Astrocyte of the spinal cord (primary cell): ENCODE measurements around the gene GASK1A.

Source experiments
- DNase-seq: peaks from one replicate; pipeline ENCODE4 v3.0.0; 2011; ENCODE audit warnings: low read depth, low spot score
- H3K4me3 ChIP-seq: 2 replicates; pipeline ENCODE4 v1.5.1; 2011; ENCODE audit warnings: low read depth, mild to moderate bottlenecking, low read length, moderate library complexity
- in situ Hi-C: cut with HindIII; loops from 2 replicates; pipeline ENCODE4 v1.10.0; 2017; ENCODE audit warnings: low sequenced_read_pairs
- TF ChIP-seq, protein P1 (sequence below): IDR thresholded peaks from 2 replicates; pipeline ENCODE4 v1.5.1; 2012; ENCODE audit warnings: low read depth, mild to moderate bottlenecking, low read length, inconsistent platforms

The GASK1A gene

DNA sequence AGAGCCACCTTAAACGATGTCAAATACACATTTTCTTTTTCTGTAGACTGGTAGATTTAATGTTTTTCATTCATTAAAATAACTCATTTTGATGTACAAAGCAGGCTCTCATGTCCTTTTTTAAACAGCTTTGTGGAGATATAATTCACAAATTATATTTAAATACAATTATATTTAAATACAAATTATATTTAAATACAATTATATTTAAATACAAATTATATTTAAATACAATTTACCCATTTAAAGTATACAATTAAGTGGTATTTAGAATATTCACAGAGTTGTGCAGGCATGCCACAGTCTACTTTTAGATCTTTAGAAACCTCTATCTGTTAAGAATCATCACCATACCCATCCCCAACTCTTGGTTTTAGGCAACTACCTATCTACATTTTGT is 36.4 kb upstream of the GASK1A start:
- no peak for DNase-seq
- TF ChIP-seq, protein P1, sequence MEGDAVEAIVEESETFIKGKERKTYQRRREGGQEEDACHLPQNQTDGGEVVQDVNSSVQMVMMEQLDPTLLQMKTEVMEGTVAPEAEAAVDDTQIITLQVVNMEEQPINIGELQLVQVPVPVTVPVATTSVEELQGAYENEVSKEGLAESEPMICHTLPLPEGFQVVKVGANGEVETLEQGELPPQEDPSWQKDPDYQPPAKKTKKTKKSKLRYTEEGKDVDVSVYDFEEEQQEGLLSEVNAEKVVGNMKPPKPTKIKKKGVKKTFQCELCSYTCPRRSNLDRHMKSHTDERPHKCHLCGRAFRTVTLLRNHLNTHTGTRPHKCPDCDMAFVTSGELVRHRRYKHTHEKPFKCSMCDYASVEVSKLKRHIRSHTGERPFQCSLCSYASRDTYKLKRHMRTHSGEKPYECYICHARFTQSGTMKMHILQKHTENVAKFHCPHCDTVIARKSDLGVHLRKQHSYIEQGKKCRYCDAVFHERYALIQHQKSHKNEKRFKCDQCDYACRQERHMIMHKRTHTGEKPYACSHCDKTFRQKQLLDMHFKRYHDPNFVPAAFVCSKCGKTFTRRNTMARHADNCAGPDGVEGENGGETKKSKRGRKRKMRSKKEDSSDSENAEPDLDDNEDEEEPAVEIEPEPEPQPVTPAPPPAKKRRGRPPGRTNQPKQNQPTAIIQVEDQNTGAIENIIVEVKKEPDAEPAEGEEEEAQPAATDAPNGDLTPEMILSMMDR = no peak
- in situ Hi-C loops = no loop called here
- H3K4me3 ChIP-seq = no peak overlapping the region

DNA sequence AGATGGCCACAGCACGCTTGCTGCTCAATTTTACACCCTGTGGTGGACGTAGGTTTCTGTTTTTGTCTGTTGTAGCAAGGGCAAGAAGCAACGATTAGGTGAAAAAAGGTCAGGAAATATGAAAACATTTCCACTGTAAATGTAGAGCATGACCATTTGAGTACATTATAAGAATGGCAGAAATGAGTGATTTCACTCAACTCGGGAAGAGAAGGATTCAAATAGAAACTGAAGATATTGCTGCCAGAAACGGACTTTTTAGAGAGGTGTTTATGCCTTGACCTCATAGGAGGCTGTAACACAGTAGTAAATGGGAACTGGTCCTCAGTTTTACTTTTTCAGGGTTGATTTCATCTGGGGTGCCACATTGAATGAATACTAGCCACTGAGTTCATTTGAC is 33.1 kb upstream of the GASK1A start:
- DNase-seq = no peak
- in situ Hi-C loops = no loop called here
- TF ChIP-seq, protein P1 = no peak
- H3K4me3 ChIP-seq = no peak overlapping the region

DNA sequence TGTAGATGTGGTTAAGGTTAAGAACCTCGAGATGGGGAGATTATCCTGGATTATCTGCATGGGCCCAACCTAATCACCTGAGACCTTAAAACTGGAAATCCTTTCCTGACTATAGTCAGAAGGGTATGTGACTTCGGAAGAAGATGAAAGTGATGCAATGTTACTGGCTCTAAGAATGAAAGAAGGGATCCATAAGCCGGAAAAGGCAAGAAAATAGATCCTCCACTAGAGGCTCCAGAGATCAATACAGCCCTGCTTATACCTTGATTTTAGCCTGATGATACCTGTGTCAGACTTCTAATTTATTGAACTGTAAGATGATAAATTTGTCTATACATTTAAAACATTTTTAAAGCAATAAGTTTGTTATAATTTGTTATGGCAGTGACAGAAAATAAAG is 21.5 kb upstream of the GASK1A start:
- no peak for DNase-seq
- TF ChIP-seq, protein P1 = peak; percentile 23
- no peak overlapping the region for H3K4me3 ChIP-seq
- in situ Hi-C loops = no loop called here

DNA sequence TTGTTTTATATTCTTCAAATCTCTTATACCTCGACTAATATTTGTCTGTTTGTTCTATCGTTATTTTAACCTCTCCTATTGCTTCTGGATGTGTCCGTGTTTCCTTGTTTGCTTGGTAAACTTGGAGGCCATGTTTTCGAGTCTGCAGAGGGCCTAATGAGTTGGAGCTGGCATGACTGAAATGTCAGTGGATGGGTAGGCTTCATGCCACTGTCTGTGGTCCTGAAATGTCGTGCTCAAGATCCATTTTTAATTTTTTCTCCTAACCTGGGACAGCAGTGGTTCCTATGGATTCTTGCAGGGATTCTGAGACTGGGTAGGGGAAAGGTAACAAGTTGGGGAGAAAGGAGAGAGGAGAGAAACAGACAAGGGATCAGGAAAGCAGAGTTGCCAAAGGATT is 18.8 kb upstream of the GASK1A start:
- DNase-seq = peak; percentile 5
- in situ Hi-C loops = no loop called here

DNA sequence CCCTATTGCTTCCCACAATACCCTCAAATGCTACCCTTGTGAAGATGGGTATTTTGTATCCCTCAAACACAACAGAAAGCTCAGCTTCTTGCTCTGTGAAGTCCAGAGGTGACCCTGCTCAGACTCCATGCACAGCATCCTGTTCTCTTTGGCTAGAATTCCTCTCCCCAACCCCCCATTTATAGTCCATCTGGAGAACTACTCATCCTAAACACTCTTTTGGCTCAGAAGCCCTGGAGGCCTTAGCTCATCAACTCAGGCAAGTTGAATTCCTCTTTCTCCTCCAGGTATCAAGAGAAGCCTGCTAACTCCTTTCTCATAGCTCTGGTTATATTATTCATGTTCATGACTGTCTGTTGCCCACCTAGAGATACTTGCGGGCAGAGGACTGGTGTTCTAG is 18.3 kb upstream of the GASK1A start:
- H3K4me3 ChIP-seq = no peak overlapping the region
- in situ Hi-C loops = no loop called here
- no peak for DNase-seq
- TF ChIP-seq, protein P1 = no peak

More for the DNA sequence above, 18.8 kb upstream of the GASK1A start:
- TF ChIP-seq, protein P1 = no peak
- no peak overlapping the region for H3K4me3 ChIP-seq

DNA sequence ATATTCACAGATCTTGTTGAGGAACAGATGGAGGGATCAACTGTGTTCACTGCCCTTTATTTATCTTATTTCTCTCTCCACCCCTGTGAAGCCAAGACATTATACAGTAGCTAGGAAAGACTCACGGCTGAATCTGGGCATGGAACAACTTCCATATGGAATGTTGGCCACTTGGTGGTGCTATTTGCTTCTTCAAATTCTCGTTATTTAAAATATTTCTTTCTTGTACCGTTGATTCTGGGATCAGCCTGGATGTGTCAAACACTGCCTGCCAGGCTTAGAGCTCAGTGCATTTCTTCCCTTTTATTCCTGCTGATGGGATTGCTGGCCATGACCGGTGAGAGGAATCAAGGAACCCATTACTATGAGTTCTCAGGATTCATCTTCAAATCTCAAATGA is 17.5 kb upstream of the GASK1A start:
- TF ChIP-seq, protein P1 = peak; percentile 52
- peak; percentile 51 for DNase-seq
- in situ Hi-C loops = no loop called here

DNA sequence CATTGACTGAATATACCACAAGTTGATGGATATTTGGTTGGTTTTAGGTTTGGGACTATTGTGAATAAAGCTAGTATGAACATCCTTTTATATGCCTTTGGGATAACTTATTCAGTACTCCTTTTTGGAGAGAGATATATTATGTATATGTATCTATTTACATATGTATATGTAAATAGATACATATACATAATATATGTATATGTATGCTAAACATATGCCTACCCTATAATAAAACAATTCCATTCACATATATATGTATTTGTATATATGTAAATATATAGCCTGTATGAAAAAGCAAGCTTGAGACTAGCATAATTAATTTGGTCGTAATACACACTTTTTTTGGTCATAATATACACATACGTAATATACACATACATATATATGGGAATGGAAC is 15.8 kb upstream of the GASK1A start:
- TF ChIP-seq, protein P1 = no peak
- no peak for DNase-seq
- no peak overlapping the region for H3K4me3 ChIP-seq
- in situ Hi-C loops = no loop called here

More for the DNA sequence above, 17.5 kb upstream of the GASK1A start:
- no peak overlapping the region for H3K4me3 ChIP-seq
